A549 (cell line): ENCODE data around the gene MRPS31. TPM values are rescaled to one million over a fixed set of nuclear protein-coding genes. Genes with fewer than 3 reads are reported as not detected.

Source experiments
- ATAC-seq, 2 experiments: fragments of 200-7000 bp in 1 of 2; fragments of >200 bp in 1 of 2; cut with Nextera tagmentation in 1 of 2; cut with Tn5 transposase in 1 of 2; 3 replicates each; pipeline versions ENCODE4 v1.8.0 to v1.9.1; 2018 to 2020; ENCODE audit warnings: mild to moderate bottlenecking in 1 of 2, moderate library complexity in 1 of 2
- CTCF ChIA-PET: fragments of 300-600 bp; sonication (Branson Sonifier 250); formaldehyde crosslinking; extraction: SDS; loops from one replicate; lab custom pipeline; 2021; ENCODE audit warnings: antibody characterized with exemption, inconsistent platforms; lab: Yijun Ruan, JAX
- POLR2A ChIA-PET: fragments of 350-600 bp; formaldehyde crosslinking; extraction: SDS; loops from one replicate; lab custom pipeline; 2021; ENCODE audit warnings: antibody characterized with exemption, inconsistent platforms; lab: Yijun Ruan, JAX
- DNase-seq, 2 experiments: peaks; one replicate each; pipeline versions ENCODE4 v3.0.0 to v3.0.0-alpha.2; 2011 to 2016; ENCODE audit warnings: low read depth in 1 of 2, low spot score in 1 of 2
- FAIRE-seq: peaks from 2 replicates; lab custom pipeline; 2011; peaks lifted over from hg19 to GRCh38; lab: Jason Lieb, UNC
- H3K27ac ChIP-seq, 2 experiments: fragments of >200 bp; sonication (Bioruptor Twin); formaldehyde crosslinking; 3 replicates each; pipeline ENCODE4 v1.5.1; 2016 to 2017
- H3K4me1 ChIP-seq: fragments of >200 bp; sonication (Bioruptor Twin); formaldehyde crosslinking; 3 replicates; pipeline ENCODE4 v1.6.1; 2016
- H3K4me2 ChIP-seq: fragments of >200 bp; sonication (Bioruptor Twin); formaldehyde crosslinking; 3 replicates; pipeline ENCODE4 v1.6.1; 2016
- H3K4me3 ChIP-seq: fragments of >200 bp; sonication (Bioruptor Twin); formaldehyde crosslinking; 3 replicates; pipeline ENCODE4 v1.5.1; 2016
- H3K9me3 ChIP-seq: fragments of >200 bp; sonication (Bioruptor Twin); formaldehyde crosslinking; 3 replicates; pipeline ENCODE4 v1.6.1; 2016
- BCL3 ChIP-seq: fragments of >200 bp; sonication (Bioruptor Twin); formaldehyde crosslinking; IDR thresholded peaks from 3 replicates; pipeline ENCODE4 v1.6.1; 2016
- BHLHE40 ChIP-seq: IDR thresholded peaks from 2 replicates; pipeline ENCODE4 v1.6.1; 2012; ENCODE audit warnings: low read depth, low read length, inconsistent platforms
- CBX2 ChIP-seq: fragments of 200-600 bp; sonication (generic); IDR thresholded peaks from 2 replicates; pipeline ENCODE4 v1.6.1; 2016; ENCODE audit warnings: low read depth, mild to moderate bottlenecking, borderline replicate concordance
- CEBPB ChIP-seq, 2 experiments: fragments of >200 bp in 1 of 2; sonication (Bioruptor Twin) in 1 of 2; formaldehyde crosslinking in 1 of 2; IDR thresholded peaks; 2 replicates each; pipeline ENCODE4 v1.6.1; 2012 to 2016
- EHMT2 ChIP-seq: fragments of 200-600 bp; sonication (generic); IDR thresholded peaks from 2 replicates; pipeline ENCODE4 v1.6.1; 2016; ENCODE audit warnings: antibody characterized with exemption, low read depth, mild to moderate bottlenecking, moderate library complexity
- EP300 ChIP-seq, 2 experiments: fragments of >200 bp; sonication (Bioruptor Twin); formaldehyde crosslinking; IDR thresholded peaks; 2 replicates in 1 of 2; 3 replicates in 1 of 2; pipeline ENCODE4 v1.6.1; 2016 to 2017
- FOSB ChIP-seq: fragments of 250-450 bp; sonication (Bioruptor Pico); IDR thresholded peaks from 2 replicates; pipeline ENCODE4 v1.5.0; 2020; ENCODE audit warnings: mild to moderate bottlenecking, moderate library complexity
- FOXS1 ChIP-seq: fragments of 250-450 bp; sonication (Bioruptor Pico); IDR thresholded peaks from 2 replicates; pipeline ENCODE4 v1.5.0; 2020; ENCODE audit warnings: mild to moderate bottlenecking, moderate library complexity
- HES2 ChIP-seq: fragments of >200 bp; sonication (Bioruptor Twin); formaldehyde crosslinking; IDR thresholded peaks from 2 replicates; pipeline ENCODE4 v1.6.1; 2016
- HOXB13 ChIP-seq: fragments of 250-450 bp; sonication (Bioruptor Pico); IDR thresholded peaks from 2 replicates; pipeline ENCODE4 v1.5.0; 2020; ENCODE audit warnings: low read depth, mild to moderate bottlenecking, moderate library complexity
- JUNB ChIP-seq: fragments of >200 bp; sonication (Bioruptor Twin); formaldehyde crosslinking; IDR thresholded peaks from 2 replicates; pipeline ENCODE4 v1.6.1; 2016
- KDM1A ChIP-seq: fragments of 200-600 bp; sonication (generic); IDR thresholded peaks from 2 replicates; pipeline ENCODE4 v1.6.1; 2016; ENCODE audit warnings: low read depth, mild to moderate bottlenecking
- KDM5A ChIP-seq: fragments of 200-600 bp; sonication (generic); IDR thresholded peaks from 2 replicates; pipeline ENCODE4 v1.6.1; 2016; ENCODE audit warnings: antibody characterized with exemption, mild to moderate bottlenecking
- MAFK ChIP-seq: fragments of 450-650 bp; IDR thresholded peaks from 2 replicates; pipeline ENCODE4 v1.6.1; 2014; ENCODE audit not compliant: partially characterized antibody
- MYC ChIP-seq: IDR thresholded peaks from 2 replicates; pipeline ENCODE4 v1.6.1; 2012; ENCODE audit warnings: mild to moderate bottlenecking, inconsistent platforms, low read length, improper control_type of control experiment, borderline replicate concordance
- NFE2L2 ChIP-seq: fragments of 150-350 bp; conservative IDR thresholded peaks from 2 replicates; pipeline ENCODE4 v1.6.1; 2014; ENCODE audit warnings: low read length
- NR3C1 ChIP-seq: fragments of >200 bp; sonication (Bioruptor Twin); formaldehyde crosslinking; IDR thresholded peaks from 3 replicates; pipeline ENCODE4 v1.6.1; 2017
- POLR2AphosphoS2 ChIP-seq: conservative IDR thresholded peaks from 2 replicates; pipeline ENCODE4 v1.6.1; 2012; ENCODE audit warnings: low read length, improper control_type of control experiment, inconsistent platforms
- RAD21 ChIP-seq, 2 experiments: fragments of >200 bp in 1 of 2; sonication (Bioruptor Twin) in 1 of 2; formaldehyde crosslinking in 1 of 2; IDR thresholded peaks in 1 of 2; conservative IDR thresholded peaks in 1 of 2; 2 replicates in 1 of 2; 3 replicates in 1 of 2; pipeline ENCODE4 v1.6.1; 2012 to 2018; ENCODE audit warnings: inconsistent platforms in 1 of 2
- SMC3 ChIP-seq: fragments of >200 bp; sonication (Bioruptor Twin); formaldehyde crosslinking; IDR thresholded peaks from 3 replicates; pipeline ENCODE4 v1.6.1; 2018; ENCODE audit warnings: inconsistent platforms
- TFCP2L1 ChIP-seq: fragments of 250-450 bp; sonication (Bioruptor Pico); IDR thresholded peaks from 2 replicates; pipeline ENCODE4 v1.5.0; 2021; ENCODE audit warnings: mild to moderate bottlenecking
- ZFP36 ChIP-seq: fragments of 450-650 bp; IDR thresholded peaks from 2 replicates; pipeline ENCODE4 v1.6.1; 2014; ENCODE audit warnings: borderline replicate concordance; ENCODE audit not compliant: partially characterized antibody
- WGBS: methylation state at CpG from one replicate; pipeline ENCODE4 v1.1.6; 2017; ENCODE audit errors: missing lambda C conversion rate; 5-methylcytosine and 5-hydroxymethylcytosine counted together
- polyA plus RNA-seq, 4 experiments: library from polyadenylated mRNA; depleted of rRNA in 3 of 4; stranded (reverse); fragments of >200 nt; fragmentation: RNase III in 1 of 4; extraction: RNeasy Plus Mini Kit Qiagen cat#74134 plus additional on column Dnase treatment in 1 of 4; gene quantifications; 2 replicates in 3 of 4; 3 replicates in 1 of 4; pipeline ENCODE4 v1.2.3, GENCODE V29; 2011 to 2017

MRPS31 gene
- polyA plus RNA-seq, 2 of the 4 experiments (the other 2 are of a cell fraction): 14.2 to 30.3 TPM

GRCh38 chr13:40793339-40793738, 22.3 kb upstream of the MRPS31 start (continued):
- TF ChIP-seq HES2 (no peak), CEBPB (IDR thresholded peaks at IDR 0.05) (no peak), BCL3 (no peak), MYC (no peak), SMC3 (no peak), CBX2 (no peak), ZFP36 (no peak), BHLHE40 (no peak), NR3C1 (no peak), FOSB (CRISPR knock-in tag) (no peak)

GRCh38 chr13:40792284-40793051, 21.5 kb upstream of the MRPS31 start:
- Histone ChIP-seq H3K27ac (no peak overlapping the region), H3K4me2 (no peak overlapping the region), H3K4me1 (0 out of 3 replicates have a peak, but pooled peaks cover 4% of the 10 kb centered on the region), H3K4me3 (no peak overlapping the region), H3K9me3 (no peaks in the 10 kb centered on the region)
- ATAC-seq: no peak
- ChIA-PET CTCF (interaction anchor here (0.6 to 1.2 kb wide), 2 partner anchors 32 to 262 kb away, joined by 3 read pairs; no protein-coding TSS in a partner anchor), POLR2A (no interaction called here)
- no peak for TF ChIP-seq SMC3
- TF ChIP-seq MYC: no peak
- no peak for TF ChIP-seq MAFK
- no peak for TF ChIP-seq POLR2AphosphoS2
- no peak for TF ChIP-seq TFCP2L1 (CRISPR knock-in tag)
- TF ChIP-seq EP300 (IDR thresholded peaks at IDR 0.05): no peak
- no peak for TF ChIP-seq KDM5A
- TF ChIP-seq NFE2L2: no peak
- no peak for TF ChIP-seq FOXS1
- TF ChIP-seq JUNB: no peak
- no peak for DNase-seq
- 95% methylated on average over 10 of the region's 10 CpGs for WGBS
- FAIRE-seq: no peak

GRCh38 chr13:40790154-40790616, 19.2 kb upstream of the MRPS31 start:
- ATAC-seq: no peak; a peak in 1 of 6 replicates
- DNase-seq: peak in 1 of 2 experiments; percentile 7
- Histone ChIP-seq H3K27ac (peak overlapping the region; percentile 85 to 100), H3K4me1 (peaks cover 13% of the 10 kb centered on the region; the same call in 2 of the 3 replicates), H3K9me3 (no peaks in the 10 kb centered on the region), H3K4me3 (peak overlapping the region; percentile 65)
- CTCF ChIA-PET: interaction anchor here (0.6 to 4.3 kb wide), 3 partner anchors 12 to 1081 kb away, joined by 4 to 41 read pairs (median 5); no protein-coding TSS in a partner anchor
- 15% methylated on average over 8 of the region's 9 CpGs for WGBS
- TF ChIP-seq EHMT2 (no peak), HOXB13 (CRISPR knock-in tag) (no peak), KDM1A (no peak), NFE2L2 (no peak), RAD21 (conservative IDR thresholded peaks at IDR 0.05 in 1 of 2, IDR thresholded peaks at IDR 0.05 in 1 of 2) (no peak), BHLHE40 (no peak), TFCP2L1 (CRISPR knock-in tag) (no peak), ZFP36 (no peak)
- TF ChIP-seq, all 56 proteins: peak for 0
- no peak for FAIRE-seq
- H3K4me2 ChIP-seq: peak overlapping the region; percentile 97
- POLR2A ChIA-PET: interaction anchor here (1.0 kb wide), 1 partner anchor 131 kb away, joined by 4 read pairs; no protein-coding TSS in a partner anchor
